ENCODE measurements around the gene CYB5B. TPM values are rescaled to one million over a fixed set of nuclear protein-coding genes. Genes with fewer than 3 reads are reported as not detected.

The CYB5B gene
- total and polyA plus RNA-seq, 4 donors: 38.7 to 86.3 (median 45.8) TPM

DNA sequence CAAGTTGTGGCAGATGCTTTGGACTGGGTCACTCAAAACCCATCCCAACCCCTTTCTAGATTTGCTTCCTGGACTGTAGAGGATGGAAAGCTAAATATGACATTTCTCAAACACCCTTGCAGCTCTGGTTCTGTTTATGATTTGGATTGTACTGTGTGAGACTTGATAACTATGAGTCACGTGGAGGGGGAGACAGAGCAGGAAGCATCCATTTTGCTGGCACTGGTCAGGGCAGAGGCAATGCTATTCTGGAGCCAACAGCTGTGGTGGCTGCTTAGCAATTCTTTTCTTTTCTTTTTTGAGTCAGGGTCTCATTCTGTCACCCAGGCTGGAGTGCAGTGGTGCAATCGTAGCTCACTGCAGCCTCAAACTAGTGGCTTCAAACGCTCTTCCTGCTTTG lies 25.1 kb upstream of the CYB5B start:
- H3K27ac ChIP-seq (ENCODE audit: low read depth in 1 of 2, low read length in 2 of 2): no peak overlapping the region
- H3K4me1 ChIP-seq (ENCODE audit: control insufficient read depth in 4 of 4, insufficient read depth in 4 of 4, low read length in 3 of 4): peaks cover 4 to 29% (median 21%) of the 10 kb centered on the region in 4 donors
- no peak overlapping the region for H3K9ac ChIP-seq (ENCODE audit: low read depth in 1 of 2, low read length in 2 of 2)
- no peak overlapping the region for H3K4me3 ChIP-seq (ENCODE audit: low read depth in 1 of 3, low read length in 3 of 3)
- no peaks in the 10 kb centered on the region for H3K27me3 ChIP-seq (ENCODE audit: control insufficient read depth in 4 of 4, insufficient read depth in 4 of 4, low read length in 3 of 4)
- DNase-seq (ENCODE audit: low spot score): no peak
- TF ChIP-seq SP1 (IDR thresholded peaks at IDR 0.05): no peak
- TF ChIP-seq NR2F2 (IDR thresholded peaks at IDR 0.05): no peak
- no peak for TF ChIP-seq FOXA1 (IDR thresholded peaks at IDR 0.05)
- TF ChIP-seq FOXA2 (IDR thresholded peaks at IDR 0.05): no peak
- TF ChIP-seq, protein P1, sequence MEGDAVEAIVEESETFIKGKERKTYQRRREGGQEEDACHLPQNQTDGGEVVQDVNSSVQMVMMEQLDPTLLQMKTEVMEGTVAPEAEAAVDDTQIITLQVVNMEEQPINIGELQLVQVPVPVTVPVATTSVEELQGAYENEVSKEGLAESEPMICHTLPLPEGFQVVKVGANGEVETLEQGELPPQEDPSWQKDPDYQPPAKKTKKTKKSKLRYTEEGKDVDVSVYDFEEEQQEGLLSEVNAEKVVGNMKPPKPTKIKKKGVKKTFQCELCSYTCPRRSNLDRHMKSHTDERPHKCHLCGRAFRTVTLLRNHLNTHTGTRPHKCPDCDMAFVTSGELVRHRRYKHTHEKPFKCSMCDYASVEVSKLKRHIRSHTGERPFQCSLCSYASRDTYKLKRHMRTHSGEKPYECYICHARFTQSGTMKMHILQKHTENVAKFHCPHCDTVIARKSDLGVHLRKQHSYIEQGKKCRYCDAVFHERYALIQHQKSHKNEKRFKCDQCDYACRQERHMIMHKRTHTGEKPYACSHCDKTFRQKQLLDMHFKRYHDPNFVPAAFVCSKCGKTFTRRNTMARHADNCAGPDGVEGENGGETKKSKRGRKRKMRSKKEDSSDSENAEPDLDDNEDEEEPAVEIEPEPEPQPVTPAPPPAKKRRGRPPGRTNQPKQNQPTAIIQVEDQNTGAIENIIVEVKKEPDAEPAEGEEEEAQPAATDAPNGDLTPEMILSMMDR (IDR thresholded peaks at IDR 0.05; ENCODE audit: low read depth, low read length, missing input control): no peak
- TF ChIP-seq, protein P2, sequence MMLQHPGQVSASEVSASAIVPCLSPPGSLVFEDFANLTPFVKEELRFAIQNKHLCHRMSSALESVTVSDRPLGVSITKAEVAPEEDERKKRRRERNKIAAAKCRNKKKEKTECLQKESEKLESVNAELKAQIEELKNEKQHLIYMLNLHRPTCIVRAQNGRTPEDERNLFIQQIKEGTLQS (IDR thresholded peaks at IDR 0.05): no peak
- TF ChIP-seq, protein P3, sequence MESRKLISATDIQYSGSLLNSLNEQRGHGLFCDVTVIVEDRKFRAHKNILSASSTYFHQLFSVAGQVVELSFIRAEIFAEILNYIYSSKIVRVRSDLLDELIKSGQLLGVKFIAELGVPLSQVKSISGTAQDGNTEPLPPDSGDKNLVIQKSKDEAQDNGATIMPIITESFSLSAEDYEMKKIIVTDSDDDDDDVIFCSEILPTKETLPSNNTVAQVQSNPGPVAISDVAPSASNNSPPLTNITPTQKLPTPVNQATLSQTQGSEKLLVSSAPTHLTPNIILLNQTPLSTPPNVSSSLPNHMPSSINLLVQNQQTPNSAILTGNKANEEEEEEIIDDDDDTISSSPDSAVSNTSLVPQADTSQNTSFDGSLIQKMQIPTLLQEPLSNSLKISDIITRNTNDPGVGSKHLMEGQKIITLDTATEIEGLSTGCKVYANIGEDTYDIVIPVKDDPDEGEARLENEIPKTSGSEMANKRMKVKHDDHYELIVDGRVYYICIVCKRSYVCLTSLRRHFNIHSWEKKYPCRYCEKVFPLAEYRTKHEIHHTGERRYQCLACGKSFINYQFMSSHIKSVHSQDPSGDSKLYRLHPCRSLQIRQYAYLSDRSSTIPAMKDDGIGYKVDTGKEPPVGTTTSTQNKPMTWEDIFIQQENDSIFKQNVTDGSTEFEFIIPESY (IDR thresholded peaks at IDR 0.05): no peak
- TF ChIP-seq, protein P4, sequence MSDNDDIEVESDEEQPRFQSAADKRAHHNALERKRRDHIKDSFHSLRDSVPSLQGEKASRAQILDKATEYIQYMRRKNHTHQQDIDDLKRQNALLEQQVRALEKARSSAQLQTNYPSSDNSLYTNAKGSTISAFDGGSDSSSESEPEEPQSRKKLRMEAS (IDR thresholded peaks at IDR 0.05): no peak
- TF ChIP-seq, protein P5, sequence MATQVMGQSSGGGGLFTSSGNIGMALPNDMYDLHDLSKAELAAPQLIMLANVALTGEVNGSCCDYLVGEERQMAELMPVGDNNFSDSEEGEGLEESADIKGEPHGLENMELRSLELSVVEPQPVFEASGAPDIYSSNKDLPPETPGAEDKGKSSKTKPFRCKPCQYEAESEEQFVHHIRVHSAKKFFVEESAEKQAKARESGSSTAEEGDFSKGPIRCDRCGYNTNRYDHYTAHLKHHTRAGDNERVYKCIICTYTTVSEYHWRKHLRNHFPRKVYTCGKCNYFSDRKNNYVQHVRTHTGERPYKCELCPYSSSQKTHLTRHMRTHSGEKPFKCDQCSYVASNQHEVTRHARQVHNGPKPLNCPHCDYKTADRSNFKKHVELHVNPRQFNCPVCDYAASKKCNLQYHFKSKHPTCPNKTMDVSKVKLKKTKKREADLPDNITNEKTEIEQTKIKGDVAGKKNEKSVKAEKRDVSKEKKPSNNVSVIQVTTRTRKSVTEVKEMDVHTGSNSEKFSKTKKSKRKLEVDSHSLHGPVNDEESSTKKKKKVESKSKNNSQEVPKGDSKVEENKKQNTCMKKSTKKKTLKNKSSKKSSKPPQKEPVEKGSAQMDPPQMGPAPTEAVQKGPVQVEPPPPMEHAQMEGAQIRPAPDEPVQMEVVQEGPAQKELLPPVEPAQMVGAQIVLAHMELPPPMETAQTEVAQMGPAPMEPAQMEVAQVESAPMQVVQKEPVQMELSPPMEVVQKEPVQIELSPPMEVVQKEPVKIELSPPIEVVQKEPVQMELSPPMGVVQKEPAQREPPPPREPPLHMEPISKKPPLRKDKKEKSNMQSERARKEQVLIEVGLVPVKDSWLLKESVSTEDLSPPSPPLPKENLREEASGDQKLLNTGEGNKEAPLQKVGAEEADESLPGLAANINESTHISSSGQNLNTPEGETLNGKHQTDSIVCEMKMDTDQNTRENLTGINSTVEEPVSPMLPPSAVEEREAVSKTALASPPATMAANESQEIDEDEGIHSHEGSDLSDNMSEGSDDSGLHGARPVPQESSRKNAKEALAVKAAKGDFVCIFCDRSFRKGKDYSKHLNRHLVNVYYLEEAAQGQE (IDR thresholded peaks at IDR 0.05): no peak
- H3K36me3 ChIP-seq (ENCODE audit: control insufficient read depth in 4 of 4, insufficient read depth in 3 of 4, low read depth in 1 of 4, low read length in 3 of 4): no peaks in the 10 kb centered on the region
- WGBS: 78% methylated on average over 3 of the region's 3 CpGs
- no peaks in the 10 kb centered on the region for H3K9me3 ChIP-seq (ENCODE audit: control insufficient read depth in 4 of 4, low read length in 3 of 4)

DNA sequence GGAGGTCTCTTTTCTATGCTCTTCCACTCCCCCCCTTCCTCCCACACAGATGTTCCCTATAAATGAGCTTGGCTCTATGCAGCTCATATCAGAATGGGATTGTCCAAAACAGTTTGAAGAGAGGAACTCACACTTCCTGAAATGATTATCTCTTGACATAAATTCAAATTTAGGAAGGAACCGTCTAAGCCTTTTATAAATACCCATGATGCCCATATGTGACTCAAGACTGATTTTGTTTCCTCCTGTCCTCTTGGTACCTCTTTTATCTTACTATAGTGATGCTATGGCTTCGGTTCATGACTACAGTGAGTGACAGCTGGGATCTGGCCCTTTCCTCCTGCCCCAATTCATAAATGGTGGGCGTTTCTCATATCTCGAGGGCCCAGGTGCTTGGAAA lies 22.0 kb upstream of the CYB5B start:
- no peak for DNase-seq (ENCODE audit: low spot score)
- TF ChIP-seq, protein P3 (IDR thresholded peaks at IDR 0.05): no peak
- Histone ChIP-seq H3K27me3 (ENCODE audit: control insufficient read depth in 4 of 4, insufficient read depth in 4 of 4, low read length in 3 of 4) (no peaks in the 10 kb centered on the region), H3K4me1 (ENCODE audit: control insufficient read depth in 4 of 4, insufficient read depth in 4 of 4, low read length in 3 of 4) (peaks cover 3 to 16% (median 13%) of the 10 kb centered on the region in 4 donors), H3K36me3 (ENCODE audit: control insufficient read depth in 4 of 4, insufficient read depth in 3 of 4, low read depth in 1 of 4, low read length in 3 of 4) (no peaks in the 10 kb centered on the region), H3K9ac (ENCODE audit: low read depth in 1 of 2, low read length in 2 of 2) (no peak overlapping the region), H3K27ac (ENCODE audit: low read depth in 1 of 2, low read length in 2 of 2) (no peak overlapping the region), H3K9me3 (ENCODE audit: control insufficient read depth in 4 of 4, low read length in 3 of 4) (no peaks in the 10 kb centered on the region), H3K4me3 (ENCODE audit: low read depth in 1 of 3, low read length in 3 of 3) (no peak overlapping the region)
- 68% methylated on average over 4 of the region's 4 CpGs for WGBS

Measured in liver (tissue), 9 donors.